Naive B cell (primary cell): ENCODE data around the gene CAPN13. TPM values are rescaled to one million over a fixed set of nuclear protein-coding genes. Genes with fewer than 3 reads are reported as not detected.
A peak's percentile ranks its signal among the peaks of the same experiment; 100 is the strongest.

Experiments used
- ATAC-seq, 2 donors: fragments of 150-1000 bp; cut with Tn5 transposase; 2 replicates each; pipeline ENCODE4 v1.10.0; 2021; ENCODE audit warnings: low read depth in 2 of 2, mild to moderate bottlenecking in 2 of 2, moderate library complexity in 2 of 2
- DNase-seq: peaks from one replicate; pipeline ENCODE4 v3.0.0; 2022
- H3K27ac Mint-ChIP-seq, 6 donors: one replicate each; pipeline ENCODE4 v1.8.0; 2020 to 2022; ENCODE audit warnings: mild to moderate bottlenecking in 6 of 6, mixed read lengths in 6 of 6, moderate library complexity in 5 of 6, inconsistent platforms in 2 of 6
- H3K27me3 Mint-ChIP-seq, 3 donors: one replicate each; pipeline ENCODE4 v1.8.0; 2021 to 2022; ENCODE audit warnings: mixed read lengths in 3 of 3, mild to moderate bottlenecking in 1 of 3
- H3K36me3 Mint-ChIP-seq, 2 donors: one replicate each; pipeline ENCODE4 v1.8.0; 2020 to 2022; ENCODE audit warnings: mixed read lengths in 2 of 2, inconsistent platforms in 1 of 2, mild to moderate bottlenecking in 1 of 2
- H3K4me1 Mint-ChIP-seq, 3 donors: one replicate each; pipeline ENCODE4 v1.8.0; 2020 to 2022; ENCODE audit warnings: mixed read lengths in 3 of 3, inconsistent platforms in 1 of 3, mild to moderate bottlenecking in 1 of 3, moderate library complexity in 1 of 3
- H3K4me3 Mint-ChIP-seq, 8 donors: one replicate each; pipeline ENCODE4 v1.8.0; 2020 to 2022; ENCODE audit warnings: mild to moderate bottlenecking in 8 of 8, mixed read lengths in 8 of 8, moderate library complexity in 8 of 8, inconsistent platforms in 2 of 8
- H3K9me3 Mint-ChIP-seq, 7 donors: one replicate each; pipeline ENCODE4 v1.8.0; 2020 to 2022; ENCODE audit warnings: mixed read lengths in 7 of 7, mild to moderate bottlenecking in 5 of 7, inconsistent platforms in 2 of 7, moderate library complexity in 1 of 7
- polyA plus RNA-seq, 6 donors: library from polyadenylated mRNA; unstranded; fragments of 300-500 nt; fragmentation: Illumina TruSeq; gene quantifications; one replicate each; pipeline ENCODE4 v1.2.3, GENCODE V29; 2021; ENCODE audit warnings: low read depth in 6 of 6

CAPN13 gene
- polyA plus RNA-seq, 6 donors from 2014 or later: not detected

DNA sequence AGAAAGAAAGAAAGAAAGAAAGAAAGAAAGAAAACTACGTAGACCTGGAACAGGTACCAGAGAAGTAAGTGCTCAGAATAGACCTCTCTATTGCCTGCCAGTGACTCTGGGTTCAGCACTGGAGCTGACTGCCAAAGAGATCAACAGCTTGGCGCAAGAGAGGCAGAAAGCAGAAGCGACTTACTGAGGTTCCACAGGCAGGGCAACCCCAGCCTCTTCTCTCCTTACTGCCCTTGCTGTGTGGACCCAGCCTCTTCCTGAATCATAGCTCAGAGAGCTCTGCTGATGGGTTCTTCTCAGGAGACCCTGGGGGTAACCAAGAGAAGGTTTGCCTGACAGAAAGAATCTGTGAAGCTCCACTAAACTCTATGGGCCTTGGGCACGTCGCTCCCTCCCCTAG, 7.1 kb downstream of the CAPN13 start:
- Mint-ChIP-seq H3K4me1 (peaks cover 8 to 16% (median 11%) of the 10 kb centered on the region in 3 donors), H3K27me3 (no peaks in the 10 kb centered on the region), H3K4me3 (no peak overlapping the region), H3K36me3 (no peaks in the 10 kb centered on the region), H3K27ac (peak overlapping the region in 1 of 6 donors; percentile 33), H3K9me3 (no peaks in the 10 kb centered on the region)
- DNase-seq (no peak), ATAC-seq (no peak)

DNA sequence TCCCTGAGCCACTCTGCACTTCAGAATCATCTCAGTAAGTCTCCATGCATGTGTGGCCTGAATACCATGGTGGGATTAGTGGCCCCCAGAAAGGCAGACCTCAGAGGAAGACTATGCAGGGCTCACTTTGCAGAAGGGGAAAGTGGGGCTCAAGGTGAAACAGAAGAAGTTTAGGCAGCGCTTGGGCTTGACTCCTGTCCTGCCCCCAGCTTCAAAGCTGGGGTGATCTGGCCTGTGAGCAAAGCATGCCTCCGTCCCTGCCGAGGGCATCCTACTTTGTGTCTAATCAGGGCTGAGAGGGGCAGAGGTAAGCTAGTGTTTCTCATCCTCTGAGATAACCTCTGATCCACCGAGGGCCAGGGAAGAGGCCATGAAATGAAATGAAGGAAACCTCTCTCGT, 7.9 kb downstream of the CAPN13 start:
- no peaks in the 10 kb centered on the region for H3K36me3 Mint-ChIP-seq
- H3K27ac Mint-ChIP-seq: peak overlapping the region in 1 of 6 donors; percentile 24
- DNase-seq (no peak), ATAC-seq (no peak)
- H3K9me3 Mint-ChIP-seq: no peaks in the 10 kb centered on the region
- H3K4me1 Mint-ChIP-seq: peaks cover 8 to 16% (median 11%) of the 10 kb centered on the region in 3 donors
- H3K27me3 Mint-ChIP-seq: no peaks in the 10 kb centered on the region
- peak overlapping the region in 1 of 8 donors; percentile 56 for H3K4me3 Mint-ChIP-seq

DNA sequence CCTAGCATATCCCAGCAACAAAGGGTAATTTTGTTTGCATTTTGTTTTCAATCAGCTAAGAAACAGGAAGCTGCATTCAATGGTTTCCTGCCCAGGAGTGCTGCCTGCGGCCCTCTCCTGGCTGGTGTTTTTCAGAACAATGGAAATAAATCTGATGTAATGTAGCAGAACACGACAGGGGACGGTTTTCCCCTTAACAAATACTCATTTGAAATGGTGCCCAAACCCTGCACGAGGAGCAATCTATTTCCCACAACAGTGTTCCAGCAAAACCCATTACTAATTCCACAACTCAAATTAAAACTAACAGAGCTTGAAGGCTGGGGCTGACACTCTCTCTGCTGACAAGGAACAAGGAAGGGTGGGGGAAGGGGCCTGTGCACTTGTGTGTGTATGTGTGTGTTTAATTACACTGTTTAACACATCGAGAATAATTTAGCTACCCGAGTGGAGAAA, 8.7 kb downstream of the CAPN13 start:
- no peaks in the 10 kb centered on the region for H3K36me3 Mint-ChIP-seq
- peak overlapping the region in 4 of 6 donors; percentile 47 to 91 (median 64) for H3K27ac Mint-ChIP-seq
- no peak for DNase-seq
- H3K4me1 Mint-ChIP-seq: peaks cover 8 to 16% (median 11%) of the 10 kb centered on the region in 3 donors
- peak overlapping the region in 1 of 8 donors; percentile 50 for H3K4me3 Mint-ChIP-seq
- H3K27me3 Mint-ChIP-seq: no peaks in the 10 kb centered on the region
- peaks cover 0 to 1% (median 0%) of the 10 kb centered on the region in 7 donors for H3K9me3 Mint-ChIP-seq
- ATAC-seq: peak in 1 of 2 donors; percentile 21

DNA sequence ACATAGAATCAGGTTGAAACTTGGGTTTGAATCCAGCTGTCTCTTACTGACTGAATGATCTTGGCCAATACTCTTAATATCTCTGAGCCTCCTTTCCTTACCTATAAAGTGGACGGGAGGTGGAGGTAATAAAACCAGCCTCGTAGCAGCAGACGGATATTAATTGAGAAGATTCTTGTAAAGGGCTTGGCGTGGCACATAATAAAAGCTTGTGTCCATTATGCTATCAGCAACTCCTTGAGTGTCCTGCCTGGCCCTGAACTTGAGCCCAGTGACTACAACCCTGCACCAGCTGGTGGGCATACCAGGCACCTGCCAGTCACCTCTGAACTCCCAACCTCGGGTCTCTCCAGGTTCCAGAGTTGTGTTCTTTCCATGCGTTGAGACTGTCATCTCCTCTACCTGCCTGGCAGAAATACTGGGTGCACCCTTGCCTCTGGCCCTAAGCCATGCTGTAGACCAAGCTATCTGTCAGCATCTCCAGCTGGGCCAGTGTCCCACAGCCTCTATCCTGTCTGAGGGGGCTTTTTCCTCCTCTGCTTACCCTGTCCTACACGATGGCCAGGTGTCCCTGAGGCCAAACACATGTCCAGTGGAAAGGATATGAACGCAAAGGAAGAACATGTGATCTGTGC, 9.7 kb downstream of the CAPN13 start:
- H3K36me3 Mint-ChIP-seq: no peaks in the 10 kb centered on the region
- H3K4me3 Mint-ChIP-seq: no peak overlapping the region
- DNase-seq: no peak
- peaks cover 0 to 2% (median 0%) of the 10 kb centered on the region in 7 donors for H3K9me3 Mint-ChIP-seq
- no peaks in the 10 kb centered on the region for H3K27me3 Mint-ChIP-seq
- H3K4me1 Mint-ChIP-seq: peaks cover 8 to 21% (median 14%) of the 10 kb centered on the region in 3 donors
- H3K27ac Mint-ChIP-seq: no peak overlapping the region
- ATAC-seq: no peak

DNA sequence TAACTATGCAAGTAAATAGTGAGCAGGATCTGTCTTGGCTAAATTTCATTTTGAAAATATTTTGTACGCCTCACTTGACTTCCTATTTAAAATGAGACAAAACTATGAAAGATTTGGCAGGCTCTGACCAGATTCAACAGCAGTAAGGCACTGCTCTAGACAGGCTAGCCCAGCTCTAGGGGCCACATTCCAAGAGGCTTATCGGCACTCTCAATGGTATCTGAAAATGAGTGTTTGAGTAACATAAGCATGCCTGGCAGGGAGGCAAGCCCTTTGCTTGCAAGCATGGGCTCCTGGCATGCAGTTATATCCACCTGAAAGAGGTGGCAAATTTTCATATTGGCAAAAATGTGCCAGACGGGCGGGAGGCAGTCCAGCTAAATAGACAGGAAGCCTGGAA, 10.5 kb downstream of the CAPN13 start:
- ATAC-seq (no peak), DNase-seq (no peak)
- Mint-ChIP-seq H3K4me3 (peak overlapping the region in 1 of 8 donors; percentile 37), H3K27ac (no peak overlapping the region), H3K4me1 (peaks cover 12 to 23% (median 22%) of the 10 kb centered on the region in 3 donors), H3K27me3 (no peaks in the 10 kb centered on the region), H3K36me3 (no peaks in the 10 kb centered on the region), H3K9me3 (peaks cover 0 to 2% (median 0%) of the 10 kb centered on the region in 7 donors)

- H3K27ac Mint-ChIP-seq: no peak overlapping the region
- no peak for ATAC-seq
- H3K9me3 Mint-ChIP-seq: peaks cover 0 to 2% (median 0%) of the 10 kb centered on the region in 7 donors
- DNase-seq: no peak
- peaks cover 4 to 10% (median 9%) of the 10 kb centered on the region in 3 donors for H3K4me1 Mint-ChIP-seq
- H3K36me3 Mint-ChIP-seq: no peaks in the 10 kb centered on the region
- H3K27me3 Mint-ChIP-seq: peaks cover 0 to 7% (median 0%) of the 10 kb centered on the region in 3 donors
- no peak overlapping the region for H3K4me3 Mint-ChIP-seq
These were observed 14.7 kb downstream of the CAPN13 start for GRCh38 chr2:30792521-30792920.

- Mint-ChIP-seq H3K27ac (peak overlapping the region in 1 of 6 donors; percentile 33), H3K9me3 (peaks cover 0 to 2% (median 0%) of the 10 kb centered on the region in 7 donors), H3K36me3 (no peaks in the 10 kb centered on the region), H3K4me1 (peaks cover 4 to 10% (median 9%) of the 10 kb centered on the region in 3 donors), H3K4me3 (no peak overlapping the region), H3K27me3 (peaks cover 0 to 9% (median 0%) of the 10 kb centered on the region in 3 donors)
- no peak for DNase-seq
- ATAC-seq: no peak
These were observed 16.4 kb downstream of the CAPN13 start for GRCh38 chr2:30790879-30791278.

- no peaks in the 10 kb centered on the region for H3K36me3 Mint-ChIP-seq
- no peak for ATAC-seq
- peaks cover 4 to 10% (median 9%) of the 10 kb centered on the region in 3 donors for H3K4me1 Mint-ChIP-seq
These were observed 17.5 kb downstream of the CAPN13 start for GRCh38 chr2:30789670-30790210.

GRCh38 chr2:30786923-30787685, 20.1 kb downstream of the CAPN13 start:
- no peak for ATAC-seq
- no peak overlapping the region for H3K4me3 Mint-ChIP-seq
- no peaks in the 10 kb centered on the region for H3K36me3 Mint-ChIP-seq
- peaks cover 0 to 9% (median 0%) of the 10 kb centered on the region in 3 donors for H3K27me3 Mint-ChIP-seq
- no peak overlapping the region for H3K27ac Mint-ChIP-seq
- H3K9me3 Mint-ChIP-seq: no peaks in the 10 kb centered on the region
- no peak for DNase-seq
- H3K4me1 Mint-ChIP-seq: peaks cover 2 to 4% (median 3%) of the 10 kb centered on the region in 3 donors

More at GRCh38 chr2:30789670-30790210, 17.5 kb downstream of the CAPN13 start:
- Mint-ChIP-seq H3K27ac (no peak overlapping the region), H3K27me3 (peaks cover 0 to 9% (median 0%) of the 10 kb centered on the region in 3 donors), H3K9me3 (peaks cover 0 to 2% (median 0%) of the 10 kb centered on the region in 7 donors), H3K4me3 (no peak overlapping the region)
- DNase-seq: no peak

- H3K4me3 Mint-ChIP-seq: no peak overlapping the region
- H3K9me3 Mint-ChIP-seq: no peaks in the 10 kb centered on the region
- no peaks in the 10 kb centered on the region for H3K36me3 Mint-ChIP-seq
- no peaks in the 10 kb centered on the region for H3K4me1 Mint-ChIP-seq
- ATAC-seq (no peak), DNase-seq (no peak)
- no peak overlapping the region for H3K27ac Mint-ChIP-seq
- peaks cover 0 to 9% (median 0%) of the 10 kb centered on the region in 3 donors for H3K27me3 Mint-ChIP-seq
These were observed 22.6 kb downstream of the CAPN13 start for GRCh38 chr2:30784682-30785081.

- no peaks in the 10 kb centered on the region for H3K27me3 Mint-ChIP-seq
- DNase-seq: no peak
- no peaks in the 10 kb centered on the region for H3K36me3 Mint-ChIP-seq
- no peak for ATAC-seq
- no peaks in the 10 kb centered on the region for H3K4me1 Mint-ChIP-seq
- H3K9me3 Mint-ChIP-seq: no peaks in the 10 kb centered on the region
- no peak overlapping the region for H3K4me3 Mint-ChIP-seq
- no peak overlapping the region for H3K27ac Mint-ChIP-seq
These were observed 25.2 kb downstream of the CAPN13 start for GRCh38 chr2:30781961-30782533.

DNA sequence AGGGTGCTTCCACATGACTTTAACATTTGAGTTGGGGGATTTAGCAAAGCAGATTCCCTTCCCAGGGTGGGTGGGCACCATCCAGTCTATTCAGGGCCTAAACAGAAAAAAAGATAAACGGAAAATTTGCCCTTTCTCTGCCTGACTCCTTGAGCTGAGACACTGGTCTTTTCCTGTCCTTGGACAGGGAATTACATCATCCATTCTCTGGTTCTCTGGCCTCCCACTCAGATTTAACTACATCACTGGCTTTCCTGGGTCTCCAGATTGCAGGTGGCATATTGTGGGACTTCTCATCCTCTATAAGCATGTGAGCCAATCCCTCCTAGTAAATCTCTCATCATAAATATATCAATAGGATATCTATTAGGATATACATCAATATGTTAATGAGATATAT, 25.8 kb downstream of the CAPN13 start:
- no peaks in the 10 kb centered on the region for H3K9me3 Mint-ChIP-seq
- H3K27me3 Mint-ChIP-seq: no peaks in the 10 kb centered on the region
- H3K27ac Mint-ChIP-seq: no peak overlapping the region
- H3K4me3 Mint-ChIP-seq: no peak overlapping the region
- no peak for DNase-seq
- H3K36me3 Mint-ChIP-seq: no peaks in the 10 kb centered on the region
- ATAC-seq: no peak
- H3K4me1 Mint-ChIP-seq: no peaks in the 10 kb centered on the region

DNA sequence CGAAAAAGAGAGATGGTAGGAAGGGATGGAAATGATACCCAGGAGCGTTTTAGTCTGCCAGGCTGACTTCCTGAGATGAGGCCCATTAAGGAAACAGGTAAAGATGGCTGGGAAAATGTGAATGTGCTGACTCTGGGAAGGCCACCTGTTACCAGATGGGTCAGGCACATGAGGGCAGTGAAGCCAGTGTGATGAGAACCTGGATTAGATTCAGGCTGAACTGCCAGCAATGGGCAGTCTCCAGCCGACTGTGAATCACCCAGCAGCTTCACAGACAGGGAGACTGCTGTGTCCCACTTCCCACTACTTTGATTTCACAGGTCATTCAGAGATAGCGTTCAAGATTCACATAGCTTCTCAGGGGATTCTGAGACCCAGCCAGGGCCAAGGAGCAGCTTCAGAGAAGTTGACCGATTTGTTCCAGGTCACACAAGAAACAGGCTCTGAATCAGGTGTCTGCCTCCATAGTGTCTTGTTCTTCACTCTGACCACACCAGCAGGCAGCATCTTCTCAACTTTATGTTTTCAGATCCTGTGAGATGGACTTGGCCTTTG, 26.4 kb downstream of the CAPN13 start:
- ATAC-seq: no peak
- Mint-ChIP-seq H3K4me3 (no peak overlapping the region), H3K27ac (no peak overlapping the region), H3K4me1 (peaks cover 0 to 3% (median under 1%) of the 10 kb centered on the region in 3 donors), H3K27me3 (no peaks in the 10 kb centered on the region), H3K36me3 (no peaks in the 10 kb centered on the region), H3K9me3 (no peaks in the 10 kb centered on the region)
- no peak for DNase-seq
